C4-2B (cell line): Measurements from ENCODE around the gene COL26A1.

Experiments used
- H3K27ac ChIP-seq: fragments of 450-650 bp; 2 replicates; pipeline ENCODE4 v1.5.1; 2017
- ZFX ChIP-seq: fragments of 450-650 bp; IDR thresholded peaks from 2 replicates; pipeline ENCODE4 v1.6.1; 2017
- TF ChIP-seq, protein P1 (sequence below): fragments of 450-650 bp; conservative IDR thresholded peaks from 2 replicates; pipeline ENCODE4 v1.5.1; 2017; ENCODE audit warnings: mild to moderate bottlenecking

The COL26A1 gene

DNA sequence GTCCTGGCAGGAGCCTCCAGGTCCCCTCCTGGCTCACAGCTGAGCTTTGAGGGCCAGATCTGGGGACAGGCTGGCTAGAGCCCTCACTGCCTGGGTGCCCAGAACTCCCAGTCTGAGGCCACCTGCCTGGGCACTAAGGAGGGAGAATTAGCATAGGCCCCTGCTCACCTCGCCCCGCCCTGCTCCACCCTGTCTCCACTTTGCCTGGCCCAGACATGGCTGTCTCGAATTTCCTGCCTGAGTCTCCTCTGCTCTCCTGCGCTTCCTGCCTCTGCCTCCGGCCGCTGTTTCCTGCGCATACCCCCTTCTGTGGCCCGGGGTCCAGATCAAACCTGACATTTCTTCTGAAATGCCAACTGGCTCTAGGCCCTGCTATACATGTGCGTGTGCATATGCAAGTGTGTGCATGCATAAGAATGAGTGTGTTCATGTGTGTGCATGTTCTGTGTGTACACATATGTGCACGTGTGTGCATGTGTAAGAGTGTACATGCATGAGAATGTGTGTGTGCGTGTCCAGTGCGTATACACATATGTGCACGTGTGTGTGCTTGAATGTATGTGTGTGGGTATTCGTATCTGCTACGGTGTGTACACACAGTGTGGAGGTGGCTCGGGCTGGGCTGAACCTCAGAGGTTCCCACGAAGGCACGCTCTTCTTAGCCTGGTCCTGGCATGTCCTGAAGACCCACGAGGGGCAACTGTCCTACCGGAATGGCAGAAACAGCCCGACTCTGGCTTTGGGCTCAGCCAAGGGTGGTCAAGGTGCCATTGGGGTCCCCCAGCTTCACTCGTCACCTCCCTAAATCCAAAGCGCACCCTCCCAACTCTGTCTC lies 201.5 kb downstream of the COL26A1 start:
- no peak for TF ChIP-seq ZFX
- TF ChIP-seq, protein P1, sequence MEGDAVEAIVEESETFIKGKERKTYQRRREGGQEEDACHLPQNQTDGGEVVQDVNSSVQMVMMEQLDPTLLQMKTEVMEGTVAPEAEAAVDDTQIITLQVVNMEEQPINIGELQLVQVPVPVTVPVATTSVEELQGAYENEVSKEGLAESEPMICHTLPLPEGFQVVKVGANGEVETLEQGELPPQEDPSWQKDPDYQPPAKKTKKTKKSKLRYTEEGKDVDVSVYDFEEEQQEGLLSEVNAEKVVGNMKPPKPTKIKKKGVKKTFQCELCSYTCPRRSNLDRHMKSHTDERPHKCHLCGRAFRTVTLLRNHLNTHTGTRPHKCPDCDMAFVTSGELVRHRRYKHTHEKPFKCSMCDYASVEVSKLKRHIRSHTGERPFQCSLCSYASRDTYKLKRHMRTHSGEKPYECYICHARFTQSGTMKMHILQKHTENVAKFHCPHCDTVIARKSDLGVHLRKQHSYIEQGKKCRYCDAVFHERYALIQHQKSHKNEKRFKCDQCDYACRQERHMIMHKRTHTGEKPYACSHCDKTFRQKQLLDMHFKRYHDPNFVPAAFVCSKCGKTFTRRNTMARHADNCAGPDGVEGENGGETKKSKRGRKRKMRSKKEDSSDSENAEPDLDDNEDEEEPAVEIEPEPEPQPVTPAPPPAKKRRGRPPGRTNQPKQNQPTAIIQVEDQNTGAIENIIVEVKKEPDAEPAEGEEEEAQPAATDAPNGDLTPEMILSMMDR, result no peak

DNA sequence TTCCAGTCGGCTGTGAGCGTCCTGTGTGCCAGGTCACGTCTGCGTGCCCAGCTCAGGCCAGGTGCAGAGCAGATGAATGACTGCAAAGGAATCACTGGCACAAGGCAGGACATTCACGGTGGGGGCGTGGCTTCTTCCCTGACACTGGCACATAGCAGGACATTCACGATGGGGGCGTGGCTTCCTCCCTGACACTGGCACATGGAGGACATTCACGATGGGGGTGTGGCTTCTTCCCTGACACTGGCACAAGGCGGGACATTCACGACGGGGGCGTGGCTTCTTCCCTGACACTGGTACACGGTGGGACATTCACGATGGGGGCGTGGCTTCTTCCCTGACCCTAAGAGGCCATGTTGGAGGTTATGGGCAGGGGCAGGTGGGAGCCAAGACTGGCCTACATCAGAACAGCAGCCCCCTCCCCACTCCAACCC lies 202.1 kb downstream of the COL26A1 start:
- no peak for TF ChIP-seq ZFX
- no peak overlapping the region for H3K27ac ChIP-seq

More for the DNA sequence above, 201.5 kb downstream of the COL26A1 start:
- H3K27ac ChIP-seq, result no peak overlapping the region

DNA sequence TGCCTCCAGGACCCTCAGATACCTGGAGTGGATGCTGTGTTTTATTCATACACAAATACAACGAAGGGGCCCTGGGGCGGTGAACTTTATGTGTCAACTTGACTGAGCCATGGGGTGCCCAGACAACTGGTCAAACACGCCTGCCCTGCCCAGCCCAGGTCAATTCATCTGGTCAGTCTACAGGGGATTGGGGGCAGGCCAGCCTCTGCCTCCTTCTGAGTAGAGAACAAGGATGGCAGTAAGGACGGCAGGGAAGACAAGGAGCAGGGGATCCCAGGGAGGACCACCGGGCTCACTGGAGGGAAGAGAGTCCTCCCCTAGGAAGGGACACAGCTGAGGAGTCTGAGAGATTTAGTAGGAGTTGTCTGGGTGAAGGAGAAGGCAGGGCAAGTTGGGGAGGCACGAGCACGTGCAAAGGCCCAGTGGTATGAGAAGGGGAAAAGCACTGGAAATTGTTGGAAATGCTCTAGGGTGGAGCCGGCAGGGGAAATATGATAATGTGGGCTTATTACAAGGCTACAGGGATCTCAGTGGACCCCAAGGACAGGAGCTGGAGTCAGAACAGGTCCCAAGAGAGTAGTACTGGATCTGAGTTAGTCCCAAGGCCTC lies 203.0 kb downstream of the COL26A1 start:
- H3K27ac ChIP-seq, result no peak overlapping the region
- TF ChIP-seq ZFX, result no peak
- TF ChIP-seq, protein P1, result no peak

DNA sequence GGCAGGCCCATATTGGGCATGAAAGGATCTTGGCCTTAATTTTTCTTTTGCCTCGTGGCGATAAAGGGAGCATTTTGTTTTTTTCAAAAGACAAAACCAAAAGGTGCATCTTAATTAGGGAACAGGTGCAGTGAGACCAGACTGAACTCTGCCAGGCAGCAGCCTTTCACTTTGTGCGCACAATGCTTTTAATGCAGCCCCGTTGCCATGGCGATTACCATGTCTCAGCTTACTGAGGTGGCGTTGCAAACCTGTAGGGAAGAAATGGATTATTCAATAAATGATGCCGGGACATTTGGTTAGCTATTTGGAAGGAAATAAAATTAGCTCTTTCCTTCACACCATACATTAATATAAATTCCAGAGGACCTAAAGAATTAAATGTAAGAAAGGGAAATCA lies 204.6 kb downstream of the COL26A1 start:
- H3K27ac ChIP-seq, result no peak overlapping the region
- TF ChIP-seq ZFX, result no peak
- TF ChIP-seq, protein P1, result no peak

DNA sequence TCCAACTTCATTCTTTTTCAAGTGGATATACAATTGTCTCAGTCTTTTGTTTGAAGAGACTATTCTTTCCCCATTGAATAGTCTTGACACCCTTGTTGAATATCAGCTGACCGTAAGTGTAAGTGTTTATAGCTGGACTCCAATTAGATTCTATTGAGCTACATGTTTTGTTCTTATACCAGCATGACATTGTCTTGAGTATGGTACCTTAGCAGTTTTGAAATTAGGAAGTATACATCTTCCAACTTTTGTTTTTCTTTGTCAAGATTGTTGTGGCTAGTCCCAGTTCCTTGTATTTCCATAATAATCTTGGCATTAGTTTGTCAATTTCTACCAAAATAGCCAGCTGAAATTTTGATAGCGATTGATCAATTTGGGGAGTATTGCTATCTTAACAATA lies 209.5 kb downstream of the COL26A1 start:
- no peak for TF ChIP-seq ZFX
- TF ChIP-seq, protein P1, result no peak
- no peak overlapping the region for H3K27ac ChIP-seq

DNA sequence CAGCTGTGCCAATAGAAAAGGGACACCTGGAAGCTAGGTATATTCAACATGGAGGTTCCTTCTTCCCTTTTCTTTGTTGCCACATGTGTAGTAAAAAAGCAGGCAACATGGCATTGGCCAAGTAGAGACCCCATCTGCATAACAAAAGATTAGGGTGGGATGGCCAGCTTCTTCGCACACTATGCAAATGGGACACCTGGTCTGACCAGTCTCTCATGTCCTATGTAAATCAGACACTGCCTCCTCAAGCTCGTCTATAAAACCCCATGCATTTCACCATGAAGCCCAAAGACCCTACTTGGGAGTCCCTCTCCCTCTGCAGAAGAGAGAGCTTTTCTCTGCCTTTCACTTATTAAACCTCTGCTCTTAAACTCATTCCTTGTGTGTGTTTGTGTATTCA lies 212.5 kb downstream of the COL26A1 start:
- no peak overlapping the region for H3K27ac ChIP-seq
- no peak for TF ChIP-seq ZFX
- TF ChIP-seq, protein P1, result no peak

DNA sequence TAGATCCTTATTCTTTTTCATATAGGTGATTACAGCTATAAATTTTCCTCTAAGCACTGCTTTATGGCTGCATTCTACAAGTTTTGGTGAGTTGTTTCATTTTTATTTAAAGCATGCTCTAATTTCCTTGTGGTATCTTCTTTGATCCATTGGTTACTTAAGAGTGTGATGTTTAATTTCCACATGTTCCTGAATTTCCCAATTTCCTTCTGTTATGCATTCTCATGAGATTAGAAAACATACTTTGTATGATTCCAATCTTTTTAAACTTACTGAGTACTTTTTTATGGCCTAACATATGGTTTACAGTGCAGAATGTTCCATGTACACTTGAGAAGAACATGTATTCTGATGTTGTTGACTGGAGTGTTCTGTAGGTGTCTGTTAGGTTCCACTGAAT lies 213.0 kb downstream of the COL26A1 start:
- no peak overlapping the region for H3K27ac ChIP-seq
- TF ChIP-seq ZFX, result no peak
- TF ChIP-seq, protein P1, result no peak
